Astrocyte of the spinal cord (primary cell): ENCODE measurements around the gene DEUP1.
"Not testable (repeated sequence)": the region's sequence is repeated elsewhere in the genome, so short reads cannot be mapped to it uniquely, and the experiment has no call there.

Experiments used
- DNase-seq: peaks from one replicate; pipeline ENCODE4 v3.0.0; 2011; ENCODE audit warnings: low read depth, low spot score
- H3K4me3 ChIP-seq: 2 replicates; pipeline ENCODE4 v1.5.1; 2011; ENCODE audit warnings: low read depth, mild to moderate bottlenecking, low read length, moderate library complexity
- in situ Hi-C: cut with HindIII; loops from 2 replicates; pipeline ENCODE4 v1.10.0; 2017; ENCODE audit warnings: low sequenced_read_pairs
- TF ChIP-seq, protein P1 (sequence below): IDR thresholded peaks from 2 replicates; pipeline ENCODE4 v1.5.1; 2012; ENCODE audit warnings: low read depth, mild to moderate bottlenecking, low read length, inconsistent platforms

The DEUP1 gene

GRCh38 chr11:93291110-93291509, 39.4 kb upstream of the DEUP1 start:
- DNase-seq: no peak
- H3K4me3 ChIP-seq: no peak overlapping the region
- TF ChIP-seq, protein P1, sequence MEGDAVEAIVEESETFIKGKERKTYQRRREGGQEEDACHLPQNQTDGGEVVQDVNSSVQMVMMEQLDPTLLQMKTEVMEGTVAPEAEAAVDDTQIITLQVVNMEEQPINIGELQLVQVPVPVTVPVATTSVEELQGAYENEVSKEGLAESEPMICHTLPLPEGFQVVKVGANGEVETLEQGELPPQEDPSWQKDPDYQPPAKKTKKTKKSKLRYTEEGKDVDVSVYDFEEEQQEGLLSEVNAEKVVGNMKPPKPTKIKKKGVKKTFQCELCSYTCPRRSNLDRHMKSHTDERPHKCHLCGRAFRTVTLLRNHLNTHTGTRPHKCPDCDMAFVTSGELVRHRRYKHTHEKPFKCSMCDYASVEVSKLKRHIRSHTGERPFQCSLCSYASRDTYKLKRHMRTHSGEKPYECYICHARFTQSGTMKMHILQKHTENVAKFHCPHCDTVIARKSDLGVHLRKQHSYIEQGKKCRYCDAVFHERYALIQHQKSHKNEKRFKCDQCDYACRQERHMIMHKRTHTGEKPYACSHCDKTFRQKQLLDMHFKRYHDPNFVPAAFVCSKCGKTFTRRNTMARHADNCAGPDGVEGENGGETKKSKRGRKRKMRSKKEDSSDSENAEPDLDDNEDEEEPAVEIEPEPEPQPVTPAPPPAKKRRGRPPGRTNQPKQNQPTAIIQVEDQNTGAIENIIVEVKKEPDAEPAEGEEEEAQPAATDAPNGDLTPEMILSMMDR: no peak
- in situ Hi-C loops: no loop called here

GRCh38 chr11:93291898-93292297, 38.6 kb upstream of the DEUP1 start:
- DNase-seq: no peak
- TF ChIP-seq, protein P1: no peak
- in situ Hi-C loops: no loop called here
- no peak overlapping the region for H3K4me3 ChIP-seq

DNA sequence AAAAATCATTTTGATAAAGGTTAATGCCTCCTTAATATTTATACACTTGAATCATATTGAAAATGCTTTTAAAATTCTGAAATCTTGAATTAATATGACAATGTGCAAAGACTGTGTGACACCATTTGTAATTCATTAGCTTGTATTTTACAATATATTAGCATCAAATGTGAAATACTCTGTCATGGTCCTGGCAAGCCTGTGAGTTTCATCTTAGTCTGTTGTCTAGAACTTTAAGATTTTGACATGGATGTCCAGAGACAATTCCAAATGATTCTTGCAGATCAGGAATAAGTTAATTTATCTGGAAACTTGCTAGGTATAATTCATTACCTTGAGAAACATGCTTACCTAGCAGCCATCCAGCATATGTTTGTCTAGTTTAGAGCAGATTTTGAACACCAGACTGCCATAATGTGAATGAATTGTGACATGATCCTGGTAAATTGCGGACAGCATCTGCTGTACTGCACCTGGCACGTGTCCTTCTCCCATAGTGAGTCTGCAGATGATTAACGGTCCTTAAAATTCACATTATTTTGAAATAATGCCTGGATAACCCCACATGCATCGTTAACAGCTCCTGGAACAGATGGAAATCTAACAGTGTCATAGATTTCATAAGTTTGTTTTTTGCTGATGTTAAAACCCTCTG, 34.5 kb upstream of the DEUP1 start:
- H3K4me3 ChIP-seq: no peak overlapping the region
- in situ Hi-C loops: no loop called here
- DNase-seq: no peak
- TF ChIP-seq, protein P1: no peak

DNA sequence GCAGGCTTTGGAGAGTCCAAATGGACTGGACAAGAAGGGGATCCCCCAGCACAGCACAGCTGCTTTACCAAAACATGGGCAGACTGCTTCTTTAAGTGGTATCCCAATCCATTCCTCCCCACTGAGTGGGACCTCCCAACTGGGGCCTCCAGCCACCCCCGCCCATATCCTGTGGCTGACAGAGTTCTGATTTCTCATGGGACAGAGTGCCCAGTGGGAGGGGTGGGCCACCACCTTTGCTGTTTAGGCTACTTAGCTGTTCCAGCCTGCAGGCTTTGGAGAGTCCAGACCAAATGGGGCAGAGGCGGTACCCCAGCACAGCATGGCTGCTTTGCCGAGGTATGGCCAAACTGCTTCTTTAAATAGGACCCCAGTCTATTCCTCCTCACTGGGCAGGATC, 26.9 kb upstream of the DEUP1 start:
- H3K4me3 ChIP-seq: no peak overlapping the region
- no peak for DNase-seq
- in situ Hi-C loops: no loop called here
- TF ChIP-seq, protein P1: no peak

DNA sequence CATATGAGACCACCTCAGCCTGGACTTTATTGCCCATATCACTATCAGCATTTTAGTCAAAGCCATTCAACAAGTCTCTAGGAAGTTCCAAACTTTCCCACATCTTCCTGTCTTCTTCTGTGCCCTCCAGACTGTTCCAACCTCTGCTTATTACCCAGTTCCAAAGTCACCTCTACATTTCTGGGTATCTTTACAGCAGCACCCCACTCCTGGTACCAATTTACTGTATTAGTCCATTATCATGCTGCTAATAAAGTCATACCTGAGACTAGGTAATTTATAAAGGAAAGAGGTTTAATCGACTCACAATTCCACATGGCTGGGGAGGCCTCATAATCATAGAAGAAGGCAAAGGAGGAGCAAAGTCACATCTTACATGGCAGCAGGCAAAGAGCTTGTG, 16.1 kb upstream of the DEUP1 start:
- H3K4me3 ChIP-seq, in situ Hi-C loops, DNase-seq: not testable (repeated sequence)

GRCh38 chr11:93319224-93319839, 11.2 kb upstream of the DEUP1 start:
- H3K4me3 ChIP-seq: no peak overlapping the region
- no peak for DNase-seq
- in situ Hi-C loops: no loop called here
- TF ChIP-seq, protein P1: no peak

- in situ Hi-C loops: no loop called here
- DNase-seq: no peak
- TF ChIP-seq, protein P1: no peak
- H3K4me3 ChIP-seq: no peak overlapping the region
Observed at GRCh38 chr11:93320230-93320629, 10.3 kb upstream of the DEUP1 start.
